ENCODE data around the gene GLP1R. TPM values are rescaled to one million over a fixed set of nuclear protein-coding genes. Genes with fewer than 3 reads are reported as not detected.

The GLP1R gene
- total RNA-seq, 2 donors from 2014 or later, result not detected

DNA sequence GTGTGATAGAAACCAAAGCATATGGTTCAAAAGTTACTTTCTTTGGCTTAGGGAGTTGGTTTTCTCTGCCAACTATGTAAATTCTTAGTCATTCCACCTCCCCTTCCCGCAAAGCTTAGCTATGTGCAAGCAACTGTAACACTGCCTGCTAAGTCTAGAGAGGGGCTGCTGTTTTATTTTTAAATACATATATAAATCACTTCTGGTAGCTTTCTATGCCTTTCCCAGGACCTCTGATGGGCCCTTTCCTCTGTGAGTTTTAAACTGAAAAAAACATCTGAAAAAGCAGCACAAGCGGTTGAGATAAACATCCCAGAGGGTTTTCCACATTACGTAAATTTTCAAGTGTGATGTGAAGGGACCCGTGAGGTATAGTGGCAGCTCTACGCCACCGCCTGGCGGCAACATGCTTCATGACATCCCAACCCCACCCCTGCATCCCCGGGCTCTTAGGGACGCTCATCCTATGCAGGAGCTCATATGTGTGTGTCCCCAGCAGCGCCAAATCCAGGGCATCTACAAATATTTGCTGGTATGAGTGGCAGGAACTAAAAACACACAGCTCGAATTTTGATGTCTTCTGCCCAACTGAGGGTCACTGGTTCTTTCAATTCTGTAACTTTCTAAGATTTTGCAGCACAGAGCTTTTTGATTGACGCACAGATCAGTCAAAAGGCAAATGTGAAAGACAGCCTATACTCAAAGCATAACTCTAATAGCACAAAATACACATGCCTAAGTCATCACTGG is 53.7 kb downstream of the GLP1R start:
- H3K4me1 ChIP-seq (ENCODE audit: control insufficient read depth in 1 of 2, low read depth in 2 of 2), result peaks cover 0 to 7% of the 10 kb centered on the region in 2 donors
- H3K27ac ChIP-seq, result no peak overlapping the region
- H3K4me3 ChIP-seq, result no peak overlapping the region
- DNase-seq (ENCODE audit: low spot score) (no peak), ATAC-seq (ENCODE audit: insufficient number of reproducible peaks, low FRiP score, low read depth) (no peak)
- no peaks in the 10 kb centered on the region for H3K27me3 ChIP-seq (replicated peaks; ENCODE audit: insufficient read depth)
- no peaks in the 10 kb centered on the region for H3K9me3 ChIP-seq
- TF ChIP-seq, protein P1, sequence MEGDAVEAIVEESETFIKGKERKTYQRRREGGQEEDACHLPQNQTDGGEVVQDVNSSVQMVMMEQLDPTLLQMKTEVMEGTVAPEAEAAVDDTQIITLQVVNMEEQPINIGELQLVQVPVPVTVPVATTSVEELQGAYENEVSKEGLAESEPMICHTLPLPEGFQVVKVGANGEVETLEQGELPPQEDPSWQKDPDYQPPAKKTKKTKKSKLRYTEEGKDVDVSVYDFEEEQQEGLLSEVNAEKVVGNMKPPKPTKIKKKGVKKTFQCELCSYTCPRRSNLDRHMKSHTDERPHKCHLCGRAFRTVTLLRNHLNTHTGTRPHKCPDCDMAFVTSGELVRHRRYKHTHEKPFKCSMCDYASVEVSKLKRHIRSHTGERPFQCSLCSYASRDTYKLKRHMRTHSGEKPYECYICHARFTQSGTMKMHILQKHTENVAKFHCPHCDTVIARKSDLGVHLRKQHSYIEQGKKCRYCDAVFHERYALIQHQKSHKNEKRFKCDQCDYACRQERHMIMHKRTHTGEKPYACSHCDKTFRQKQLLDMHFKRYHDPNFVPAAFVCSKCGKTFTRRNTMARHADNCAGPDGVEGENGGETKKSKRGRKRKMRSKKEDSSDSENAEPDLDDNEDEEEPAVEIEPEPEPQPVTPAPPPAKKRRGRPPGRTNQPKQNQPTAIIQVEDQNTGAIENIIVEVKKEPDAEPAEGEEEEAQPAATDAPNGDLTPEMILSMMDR (IDR thresholded peaks at IDR 0.05), result peak; percentile 26
- peaks cover 6% of the 10 kb centered on the region for H3K36me3 ChIP-seq

DNA sequence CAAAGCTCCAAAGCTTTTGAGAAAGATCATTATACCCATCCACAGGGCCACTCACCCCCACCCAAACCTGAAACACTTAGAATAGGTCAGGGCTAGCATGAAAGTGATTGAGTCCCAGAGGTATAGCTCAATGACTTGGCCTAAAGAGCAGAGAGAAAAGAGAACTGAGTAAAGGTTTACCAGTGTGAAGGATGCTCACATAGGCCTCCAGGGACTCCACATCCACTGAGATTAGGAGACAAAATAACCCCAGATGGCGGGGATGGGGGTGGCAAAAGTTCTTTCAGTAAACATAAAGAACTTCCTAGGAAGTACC is 54.2 kb downstream of the GLP1R start:
- TF ChIP-seq, protein P1 (IDR thresholded peaks at IDR 0.05), result no peak
- Histone ChIP-seq H3K27ac (no peak overlapping the region), H3K36me3 (peaks cover 6% of the 10 kb centered on the region), H3K27me3 (replicated peaks; ENCODE audit: insufficient read depth) (no peaks in the 10 kb centered on the region), H3K9me3 (no peaks in the 10 kb centered on the region), H3K4me1 (ENCODE audit: control insufficient read depth in 1 of 2, low read depth in 2 of 2) (peaks cover 0 to 7% of the 10 kb centered on the region in 2 donors), H3K4me3 (no peak overlapping the region)
- DNase-seq (ENCODE audit: low spot score) (no peak), ATAC-seq (ENCODE audit: insufficient number of reproducible peaks, low FRiP score, low read depth) (no peak)

DNA sequence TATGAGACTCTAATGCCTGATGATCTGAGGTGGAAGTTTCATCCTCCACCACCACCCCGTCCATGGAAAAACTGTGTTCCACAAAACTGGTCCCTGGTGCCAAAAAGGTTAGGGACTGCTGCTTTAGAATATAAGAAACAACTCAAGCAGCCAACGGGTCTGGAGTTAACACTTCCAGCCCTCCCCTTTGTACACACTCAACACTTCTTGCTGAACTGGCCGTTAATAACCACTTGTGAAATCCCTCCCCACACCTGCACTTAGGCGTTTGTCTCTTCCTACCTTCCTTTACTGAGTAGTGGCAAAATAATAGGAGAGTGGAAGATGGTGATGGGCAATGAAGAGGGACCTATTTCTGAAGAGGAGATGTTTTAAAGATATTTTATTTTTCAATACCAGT is 55.9 kb downstream of the GLP1R start:
- Histone ChIP-seq H3K9me3 (no peaks in the 10 kb centered on the region), H3K27ac (no peak overlapping the region), H3K4me3 (no peak overlapping the region), H3K27me3 (replicated peaks; ENCODE audit: insufficient read depth) (no peaks in the 10 kb centered on the region), H3K36me3 (peaks cover 6% of the 10 kb centered on the region), H3K4me1 (ENCODE audit: control insufficient read depth in 1 of 2, low read depth in 2 of 2) (peaks cover 0 to 7% of the 10 kb centered on the region in 2 donors)
- ATAC-seq (ENCODE audit: insufficient number of reproducible peaks, low FRiP score, low read depth) (no peak), DNase-seq (ENCODE audit: low spot score) (no peak)
- TF ChIP-seq, protein P1 (IDR thresholded peaks at IDR 0.05), result no peak

DNA sequence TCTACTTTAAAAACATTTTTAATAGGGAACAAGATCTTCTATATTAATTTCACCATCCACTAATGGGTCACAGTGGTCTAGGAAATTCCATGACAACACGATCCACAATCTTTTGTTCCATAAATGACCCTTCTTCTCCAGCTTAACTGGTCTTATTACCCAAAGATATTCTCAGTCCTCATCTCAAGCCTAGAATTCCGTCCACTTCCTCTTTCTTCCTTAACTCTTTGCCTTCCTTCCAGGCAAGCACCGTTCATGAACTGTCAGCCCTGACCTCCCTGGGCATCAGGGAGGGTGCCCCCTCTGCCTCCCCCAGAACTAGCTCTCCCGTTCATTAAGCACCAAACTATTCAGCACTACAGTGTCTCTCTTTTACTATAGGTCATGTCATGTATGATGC is 58.5 kb downstream of the GLP1R start:
- peaks cover 0 to 4% of the 10 kb centered on the region in 2 donors for H3K4me1 ChIP-seq (ENCODE audit: control insufficient read depth in 1 of 2, low read depth in 2 of 2)
- H3K27me3 ChIP-seq (replicated peaks; ENCODE audit: insufficient read depth), result no peaks in the 10 kb centered on the region
- no peak overlapping the region for H3K4me3 ChIP-seq
- H3K36me3 ChIP-seq, result peaks cover 6% of the 10 kb centered on the region
- no peak for DNase-seq (ENCODE audit: low spot score)
- no peaks in the 10 kb centered on the region for H3K9me3 ChIP-seq
- ATAC-seq (ENCODE audit: insufficient number of reproducible peaks, low FRiP score, low read depth), result no peak
- TF ChIP-seq, protein P1 (IDR thresholded peaks at IDR 0.05), result no peak
- H3K27ac ChIP-seq, result no peak overlapping the region

DNA sequence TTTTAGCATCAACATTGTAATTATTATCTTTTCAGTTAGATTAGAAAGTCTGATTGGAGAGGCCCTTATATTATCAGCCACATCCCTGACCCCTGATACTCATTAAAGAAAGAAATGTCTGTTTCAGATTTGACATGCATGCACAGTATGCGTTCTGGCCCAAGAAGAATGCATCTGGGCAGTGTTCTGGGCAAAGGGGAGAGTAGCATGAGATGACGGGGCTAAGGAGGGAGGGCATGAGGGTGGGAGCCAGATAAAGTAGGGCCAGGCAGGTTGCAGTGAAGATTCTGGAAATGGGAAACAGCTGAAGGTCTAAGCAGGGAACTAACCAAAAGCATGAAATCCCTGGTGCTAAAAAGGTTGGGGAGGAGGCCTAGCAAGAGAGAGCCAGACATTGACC is 59.1 kb downstream of the GLP1R start:
- Histone ChIP-seq H3K36me3 (peaks cover 6% of the 10 kb centered on the region), H3K4me3 (no peak overlapping the region), H3K27ac (no peak overlapping the region), H3K27me3 (replicated peaks; ENCODE audit: insufficient read depth) (no peaks in the 10 kb centered on the region), H3K4me1 (ENCODE audit: control insufficient read depth in 1 of 2, low read depth in 2 of 2) (no peaks in the 10 kb centered on the region), H3K9me3 (no peaks in the 10 kb centered on the region)
- no peak for DNase-seq (ENCODE audit: low spot score)
- no peak for ATAC-seq (ENCODE audit: insufficient number of reproducible peaks, low FRiP score, low read depth)
- TF ChIP-seq, protein P1 (IDR thresholded peaks at IDR 0.05), result no peak
